LNCaP clone FGC (cell line): ENCODE data around the gene SURF6.
A peak's percentile ranks its signal among the peaks of the same experiment; 100 is the strongest.
"Not testable (repeated sequence)": the region's sequence is repeated elsewhere in the genome, so short reads cannot be mapped to it uniquely, and the experiment has no call there.

Experiments used
- DNase-seq: peaks from one replicate; pipeline ENCODE4 v3.0.0-alpha.2; 2011; ENCODE audit warnings: low read depth
- H3K4me3 ChIP-seq: 2 replicates; pipeline ENCODE4 v1.5.1; 2011; ENCODE audit warnings: mild to moderate bottlenecking, low read depth, low read length, control low read depth
- TF ChIP-seq, protein P1 (sequence below): IDR thresholded peaks from 2 replicates; pipeline ENCODE4 v1.5.1; 2012; ENCODE audit warnings: mild to moderate bottlenecking; ENCODE audit not compliant: control insufficient read depth, insufficient read depth; ENCODE audit errors: extremely low read depth

SURF6 gene

DNA sequence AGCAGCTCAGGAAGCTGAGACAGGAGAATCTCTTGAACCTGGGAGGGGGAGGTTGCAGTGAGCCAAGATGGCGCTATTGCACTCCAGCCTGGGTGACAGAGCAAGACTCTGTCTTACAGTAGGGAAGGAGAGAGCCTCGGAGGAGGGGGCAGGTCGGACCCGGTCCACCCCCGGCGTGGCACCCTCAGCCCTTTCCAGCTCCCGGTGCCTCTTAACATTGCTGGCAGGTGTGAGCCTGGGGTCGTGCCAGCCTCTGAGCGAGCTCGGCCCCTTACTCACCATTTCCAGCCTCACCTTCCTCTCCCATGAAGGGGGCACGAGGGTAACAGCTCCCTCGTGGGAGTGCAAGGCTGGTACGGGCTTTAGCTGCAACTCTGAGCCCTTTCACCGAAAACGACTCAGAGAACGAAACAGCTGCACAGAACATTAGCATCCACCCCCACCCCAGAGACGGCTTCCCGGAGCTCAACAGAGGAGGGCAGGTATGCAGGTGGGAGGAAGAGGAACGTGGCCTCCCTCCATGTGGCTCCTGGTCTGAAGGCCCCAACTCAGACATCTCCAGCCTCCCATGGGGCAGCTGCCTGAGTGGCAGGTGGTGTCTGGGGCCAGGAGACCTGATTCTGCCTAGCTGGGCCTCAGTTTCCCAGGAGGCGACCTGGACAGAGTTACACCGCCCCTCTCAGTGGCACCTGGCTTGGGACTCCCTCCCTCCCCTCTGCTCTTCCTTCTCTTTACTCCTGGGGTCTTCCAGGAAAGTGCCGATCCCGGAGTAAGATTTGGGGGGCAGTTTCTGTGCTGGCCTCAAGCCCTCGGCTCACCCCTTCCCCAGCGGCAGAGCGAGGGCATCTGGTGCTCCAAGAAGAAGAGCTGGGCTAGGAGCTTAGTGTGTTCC is 32.5 kb downstream of the SURF6 start:
- DNase-seq = no peak
- TF ChIP-seq, protein P1, sequence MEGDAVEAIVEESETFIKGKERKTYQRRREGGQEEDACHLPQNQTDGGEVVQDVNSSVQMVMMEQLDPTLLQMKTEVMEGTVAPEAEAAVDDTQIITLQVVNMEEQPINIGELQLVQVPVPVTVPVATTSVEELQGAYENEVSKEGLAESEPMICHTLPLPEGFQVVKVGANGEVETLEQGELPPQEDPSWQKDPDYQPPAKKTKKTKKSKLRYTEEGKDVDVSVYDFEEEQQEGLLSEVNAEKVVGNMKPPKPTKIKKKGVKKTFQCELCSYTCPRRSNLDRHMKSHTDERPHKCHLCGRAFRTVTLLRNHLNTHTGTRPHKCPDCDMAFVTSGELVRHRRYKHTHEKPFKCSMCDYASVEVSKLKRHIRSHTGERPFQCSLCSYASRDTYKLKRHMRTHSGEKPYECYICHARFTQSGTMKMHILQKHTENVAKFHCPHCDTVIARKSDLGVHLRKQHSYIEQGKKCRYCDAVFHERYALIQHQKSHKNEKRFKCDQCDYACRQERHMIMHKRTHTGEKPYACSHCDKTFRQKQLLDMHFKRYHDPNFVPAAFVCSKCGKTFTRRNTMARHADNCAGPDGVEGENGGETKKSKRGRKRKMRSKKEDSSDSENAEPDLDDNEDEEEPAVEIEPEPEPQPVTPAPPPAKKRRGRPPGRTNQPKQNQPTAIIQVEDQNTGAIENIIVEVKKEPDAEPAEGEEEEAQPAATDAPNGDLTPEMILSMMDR = no peak
- H3K4me3 ChIP-seq = no peak overlapping the region

DNA sequence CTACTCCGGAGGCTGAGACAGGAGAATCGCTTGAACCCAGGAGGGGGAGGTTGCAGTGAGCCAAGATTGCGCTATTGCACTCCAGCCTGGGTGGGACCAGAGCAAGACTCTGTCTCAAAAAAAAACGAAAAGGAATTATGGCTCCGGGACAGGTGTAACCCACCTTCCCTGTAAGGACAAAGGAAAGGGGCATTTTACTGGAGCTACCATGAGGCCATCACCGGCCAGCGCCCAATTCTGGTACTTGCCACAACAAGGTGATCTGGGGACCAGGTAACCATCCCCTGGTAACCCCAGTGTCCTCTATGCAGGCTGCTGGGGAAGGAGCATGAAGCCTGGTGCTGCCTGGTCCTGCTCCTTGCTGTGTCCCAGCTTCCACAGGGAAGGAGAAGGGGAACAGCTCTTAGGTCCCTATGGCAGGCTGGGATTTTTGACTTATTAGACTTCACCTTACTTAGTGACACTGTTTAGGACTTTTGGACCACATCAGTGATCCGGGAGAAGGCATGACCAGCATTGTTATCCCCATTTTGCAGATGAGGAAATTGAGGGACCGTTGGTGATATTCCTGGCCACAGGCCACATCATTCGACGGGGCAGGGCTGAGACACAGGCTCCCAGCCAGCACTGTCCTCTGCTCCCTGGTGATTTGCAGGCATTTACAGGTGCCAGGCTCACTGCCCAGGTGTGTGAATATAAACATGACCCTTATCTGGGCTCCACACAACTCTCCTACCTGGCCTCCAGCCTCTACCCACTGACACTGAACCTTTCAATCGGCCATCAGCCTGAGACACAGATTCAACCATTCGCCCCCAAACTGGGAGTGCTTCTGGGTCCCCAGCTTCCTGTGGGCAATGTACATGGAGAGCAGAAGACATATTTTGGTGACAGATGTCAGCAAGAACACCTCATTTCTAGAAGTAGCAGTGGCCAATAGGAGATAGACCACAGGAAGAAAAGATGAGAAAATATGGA is 34.4 kb downstream of the SURF6 start:
- no peak for DNase-seq
- TF ChIP-seq, protein P1 = no peak
- no peak overlapping the region for H3K4me3 ChIP-seq

DNA sequence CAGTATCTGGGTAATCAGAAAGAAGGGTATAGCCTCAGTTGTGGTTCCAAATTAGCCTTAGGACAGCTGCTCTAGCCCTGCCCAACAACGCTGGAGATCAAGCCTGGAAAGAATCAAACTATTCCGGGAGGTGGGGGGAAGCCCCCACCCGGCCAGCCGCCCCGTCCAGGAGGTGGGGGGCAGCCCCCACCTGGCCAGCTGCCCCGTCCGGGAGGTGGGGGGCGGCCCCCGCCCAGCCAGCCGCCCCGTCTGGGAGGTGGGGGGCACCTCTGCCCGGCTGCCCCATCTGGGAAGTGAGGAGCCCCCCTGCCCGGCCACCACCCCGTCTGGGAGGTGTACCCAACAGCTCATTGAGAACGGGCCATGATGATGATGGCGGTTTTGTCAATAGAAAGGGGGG is 36.0 kb downstream of the SURF6 start:
- not testable (repeated sequence) for DNase-seq, H3K4me3 ChIP-seq

DNA sequence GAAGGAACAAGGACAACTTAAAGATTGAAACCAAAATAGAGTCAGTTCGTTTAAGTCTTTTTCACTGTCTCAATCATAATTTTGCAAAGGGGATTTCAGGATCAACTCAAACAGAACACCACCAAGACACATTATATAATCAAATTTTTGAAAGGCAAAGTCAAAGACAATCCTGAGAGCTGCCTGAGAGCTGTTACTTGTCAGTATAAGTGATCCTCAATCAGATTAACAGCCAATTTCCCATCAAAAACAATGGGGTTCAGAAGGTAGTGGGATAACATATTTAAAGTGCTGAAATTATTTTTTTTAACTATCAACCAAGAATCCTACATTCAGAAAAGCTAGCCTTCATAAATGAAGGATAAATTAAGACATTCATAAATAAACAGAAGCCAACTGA is 41.7 kb downstream of the SURF6 start:
- H3K4me3 ChIP-seq = no peak overlapping the region
- TF ChIP-seq, protein P1 = no peak
- no peak for DNase-seq

DNA sequence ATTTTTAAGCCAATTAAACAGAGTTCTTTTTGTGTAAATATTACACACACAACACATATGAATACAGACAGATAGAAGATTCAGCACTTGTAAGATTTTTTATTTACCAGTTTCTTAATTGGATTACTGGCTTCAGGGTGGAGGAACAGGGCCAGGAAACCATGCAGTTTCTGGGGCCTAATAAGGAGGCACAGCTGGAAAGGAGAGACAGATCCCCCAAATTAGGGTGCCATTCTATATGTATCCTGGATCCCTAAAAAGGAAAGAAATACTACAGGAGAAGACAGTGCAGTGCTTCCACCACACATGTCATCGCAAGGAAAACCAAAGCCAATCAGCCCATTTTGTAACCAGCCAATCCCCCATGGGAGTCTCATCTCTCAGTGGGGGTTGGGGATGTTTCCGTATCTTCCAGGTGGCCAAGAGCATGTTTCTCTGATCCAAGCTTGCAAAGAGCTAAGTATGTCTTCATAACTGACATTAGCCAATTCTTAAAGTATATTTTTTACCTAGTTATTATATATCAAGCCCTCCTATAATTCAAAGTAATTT is 45.2 kb downstream of the SURF6 start:
- no peak overlapping the region for H3K4me3 ChIP-seq
- no peak for DNase-seq
- TF ChIP-seq, protein P1 = no peak

DNA sequence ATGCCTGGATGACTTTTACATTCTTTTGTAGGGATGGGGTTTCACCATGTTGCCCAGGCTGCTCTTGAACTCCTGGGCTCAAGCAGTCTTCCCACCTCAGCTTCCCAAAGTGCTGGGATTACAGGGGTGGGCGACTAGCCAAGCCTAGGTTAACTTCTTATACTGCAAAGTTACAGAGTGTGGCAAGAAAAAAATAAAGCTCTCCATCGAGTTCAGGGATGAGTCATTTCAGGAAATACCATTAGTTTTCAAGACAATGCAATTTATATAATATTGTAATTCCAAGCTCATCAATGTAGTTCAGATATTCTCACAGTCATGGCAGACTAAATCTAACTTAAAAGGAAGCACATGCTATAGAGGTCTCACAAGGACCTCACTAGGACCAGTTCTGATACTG is 49.5 kb downstream of the SURF6 start:
- H3K4me3 ChIP-seq = no peak overlapping the region
- TF ChIP-seq, protein P1 = no peak
- no peak for DNase-seq

DNA sequence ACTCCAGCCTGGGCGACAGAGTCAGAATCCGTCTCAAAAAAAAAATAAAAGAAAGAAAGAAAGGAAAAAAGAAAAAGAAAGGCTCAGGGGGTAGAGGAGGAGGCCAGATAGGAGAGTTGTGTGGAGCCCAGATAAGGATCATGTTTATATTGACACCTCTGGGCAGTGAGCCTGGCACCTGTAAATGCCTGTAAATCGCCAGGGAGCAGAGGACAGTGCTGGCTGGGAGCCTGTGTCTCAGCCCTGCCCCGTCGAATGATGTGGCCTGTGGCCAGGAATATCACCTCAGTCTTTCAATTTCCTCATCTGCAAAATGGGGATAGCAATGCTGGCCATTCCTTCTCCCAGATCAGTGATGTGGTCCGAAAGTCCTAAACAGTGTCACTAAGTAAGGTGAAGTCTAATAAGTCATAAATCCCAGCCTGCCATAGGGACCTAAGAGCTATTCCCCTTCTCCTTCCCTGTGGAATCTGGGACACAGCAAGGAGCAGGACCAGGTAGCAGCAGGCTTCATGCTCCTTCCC is 50.7 kb downstream of the SURF6 start:
- peak; percentile 57 for DNase-seq
- H3K4me3 ChIP-seq = no peak overlapping the region
- TF ChIP-seq, protein P1 = no peak
